ENCODE measurements around the gene NRP1.

The NRP1 gene

DNA sequence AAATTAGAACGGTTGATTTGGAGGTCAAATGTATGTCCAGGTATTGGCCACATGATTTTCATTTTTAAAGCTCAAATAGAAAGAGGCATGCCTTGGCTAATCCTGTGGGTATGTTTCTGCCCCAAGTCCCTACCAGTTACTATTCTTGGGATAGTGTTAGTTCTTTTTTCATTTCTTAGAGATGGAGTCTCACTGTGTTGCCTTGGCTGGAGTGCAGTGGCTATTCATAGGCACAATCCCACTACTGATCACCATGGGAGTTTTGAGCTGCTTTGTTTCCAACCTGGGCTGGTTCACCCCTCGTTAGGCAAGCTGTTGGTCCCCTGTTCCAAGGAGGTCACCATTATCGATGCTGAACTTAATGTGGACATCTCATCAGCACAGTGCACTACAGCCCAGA, 46.3 kb downstream of the NRP1 start:
- DNase-seq: no peak

DNA sequence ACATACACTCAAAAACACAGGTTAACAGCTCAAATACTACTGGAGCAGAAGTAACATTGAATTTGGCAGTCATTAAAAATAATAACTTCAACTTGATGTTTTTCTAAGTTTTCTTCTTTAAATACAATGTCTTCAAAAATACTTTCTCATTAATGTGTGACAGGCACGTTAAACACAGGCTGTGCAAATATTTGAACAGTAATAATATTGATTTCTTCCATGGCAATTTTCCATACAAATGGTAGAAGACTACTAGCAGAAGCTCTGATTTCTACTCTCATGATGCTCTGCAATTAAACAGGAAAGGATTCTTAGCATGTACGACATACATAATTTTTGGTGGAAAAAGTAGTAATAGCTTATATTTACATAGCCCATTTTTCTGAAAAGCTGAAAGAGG, 47.4 kb downstream of the NRP1 start:
- no peak for DNase-seq

DNA sequence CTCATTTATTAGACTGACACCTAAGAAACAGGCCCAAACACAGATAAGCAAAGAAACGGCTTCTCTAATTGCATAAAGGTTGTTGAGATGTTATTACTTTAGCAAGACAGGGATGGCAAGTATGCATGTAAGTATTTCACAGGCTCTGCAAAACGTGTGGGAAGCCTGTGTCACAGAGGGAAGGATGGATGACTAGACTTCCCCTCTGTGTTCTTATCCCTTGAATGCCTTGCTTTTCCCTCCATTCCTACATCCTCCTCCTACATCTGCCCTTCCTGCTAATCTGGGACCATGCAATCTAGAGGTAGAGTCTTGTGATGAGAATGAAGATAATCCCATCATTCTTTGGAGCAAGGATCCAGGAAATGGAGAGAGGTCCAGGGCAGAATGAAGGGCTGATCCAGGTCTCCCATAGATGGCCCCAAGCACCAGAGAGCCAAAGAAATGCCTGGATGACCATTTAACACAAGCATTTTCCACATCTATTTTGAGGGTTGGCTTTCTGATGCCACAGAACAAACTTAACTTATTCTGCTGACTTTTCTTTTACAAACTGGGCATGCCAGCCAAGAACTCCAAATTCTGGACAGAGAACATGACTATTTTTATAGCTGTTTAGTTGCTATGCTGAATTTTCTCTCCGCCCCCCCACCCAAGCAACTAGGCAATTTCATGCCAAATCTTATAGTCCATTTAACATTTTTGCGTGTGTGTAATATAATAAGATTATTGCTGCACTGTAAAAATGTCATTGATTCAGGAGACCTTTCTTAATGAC, 48.1 kb downstream of the NRP1 start:
- DNase-seq: no peak

DNA sequence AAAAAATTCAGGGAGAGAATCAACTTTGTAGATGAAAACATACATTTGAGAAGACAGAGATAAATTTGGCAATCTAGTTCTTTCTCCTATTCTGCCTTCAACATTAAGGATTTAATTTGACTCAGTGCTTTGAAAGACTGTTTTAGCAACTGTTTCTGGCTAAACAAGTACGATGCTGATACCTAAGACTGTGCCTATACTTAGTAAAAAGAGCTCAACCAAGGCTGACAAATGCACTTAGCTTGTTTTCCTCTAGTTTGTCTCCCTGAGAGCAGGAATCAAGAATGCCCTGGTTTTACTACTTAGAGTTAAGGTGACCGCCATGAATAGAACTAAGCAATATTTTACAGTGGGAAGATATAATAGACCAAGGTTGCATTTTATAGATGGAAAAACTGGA, 49.5 kb downstream of the NRP1 start:
- DNase-seq: no peak

DNA sequence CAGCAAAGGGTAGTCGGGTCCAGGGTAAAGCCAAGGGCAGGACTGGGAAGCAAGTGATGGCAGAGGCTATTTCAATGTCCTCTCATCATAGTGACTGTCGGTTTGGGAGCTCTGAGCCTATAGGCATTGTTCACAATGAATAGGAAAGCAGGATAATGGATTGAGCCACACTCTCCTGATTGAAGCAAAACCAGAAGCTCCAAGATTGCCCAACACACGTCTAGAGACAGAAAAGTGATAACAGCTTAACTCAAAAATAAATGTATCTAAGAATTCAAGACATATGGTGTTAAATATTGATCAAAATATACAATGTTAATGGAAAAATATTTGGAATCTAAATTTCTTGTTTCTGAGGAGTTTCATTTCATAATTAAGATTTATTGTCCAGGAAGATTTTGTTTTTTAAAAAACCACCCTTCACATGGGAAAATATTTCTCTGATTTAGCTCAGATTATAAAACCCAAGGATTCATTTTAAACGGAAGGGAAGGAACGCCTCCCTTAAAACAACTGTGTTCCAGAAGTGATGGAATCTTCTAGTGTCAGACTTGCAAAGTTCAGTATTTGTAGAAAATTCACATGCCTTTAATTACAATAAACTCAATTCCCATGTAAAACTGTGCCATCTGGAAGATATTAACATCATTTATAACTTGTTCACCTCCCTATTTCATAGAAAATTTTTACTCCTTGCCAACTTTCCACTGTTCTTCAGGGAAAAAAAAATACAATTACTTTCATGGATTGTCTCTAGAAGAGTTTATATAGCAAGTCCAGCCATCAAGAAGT, 54.5 kb downstream of the NRP1 start:
- DNase-seq: no peak

DNA sequence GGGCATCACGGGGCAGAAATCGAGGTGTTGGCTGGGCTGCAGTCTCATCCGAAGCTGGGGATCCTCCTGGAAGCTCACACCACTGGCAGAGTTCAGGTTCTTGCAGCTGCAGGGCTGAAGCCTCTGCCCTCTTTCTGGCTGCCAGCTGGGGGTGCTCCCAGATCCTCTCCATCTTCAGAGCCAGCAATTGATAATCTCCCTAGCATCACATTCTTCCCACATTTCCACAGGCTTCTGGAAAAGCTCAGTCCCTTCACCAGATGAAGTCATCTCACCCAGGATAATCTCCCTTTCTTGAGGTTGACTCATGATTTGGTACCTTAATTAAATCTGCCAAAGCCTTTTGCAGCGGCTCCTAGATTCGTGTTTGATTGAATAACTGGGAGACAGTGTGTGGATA, 55.2 kb downstream of the NRP1 start:
- DNase-seq: no peak

DNA sequence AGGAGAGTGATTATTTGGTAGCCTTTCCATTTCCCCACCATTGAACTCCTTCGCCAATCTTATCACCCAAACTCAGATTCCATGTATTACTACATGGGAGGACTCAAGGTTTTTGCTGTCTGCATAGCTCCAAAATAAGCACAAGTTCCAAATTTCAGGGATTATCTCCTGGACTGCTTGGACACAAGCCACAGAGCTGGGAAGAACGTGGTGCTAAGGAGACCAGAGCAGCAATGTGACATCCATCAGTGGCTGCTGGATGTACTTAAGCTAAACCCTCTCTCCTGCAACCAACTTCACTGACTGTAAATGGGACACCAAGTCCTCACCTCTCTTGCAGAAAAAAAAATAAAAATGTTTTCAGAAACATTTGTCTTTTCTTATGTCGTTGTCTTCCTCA, 56.3 kb downstream of the NRP1 start:
- no peak for DNase-seq

DNA sequence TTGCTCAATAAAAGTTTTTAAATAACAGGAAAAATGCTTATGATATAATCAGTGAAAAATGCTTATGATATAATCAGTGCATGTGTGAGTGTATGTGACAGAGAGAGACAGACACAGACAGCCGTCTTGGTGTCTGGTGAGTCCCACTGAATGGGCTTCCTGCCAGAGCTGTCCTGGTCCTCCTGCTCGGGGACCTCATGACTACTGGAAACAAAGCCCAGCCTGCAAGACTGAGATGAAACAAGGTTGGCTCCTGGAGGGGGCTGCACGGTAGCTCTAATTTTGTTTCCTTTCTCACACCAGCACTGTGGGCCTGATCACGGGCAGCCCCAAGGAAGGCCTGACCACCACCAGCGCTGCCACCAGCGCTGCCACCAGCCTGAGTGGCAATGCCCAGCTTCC, 57.3 kb downstream of the NRP1 start:
- DNase-seq: no peak

DNA sequence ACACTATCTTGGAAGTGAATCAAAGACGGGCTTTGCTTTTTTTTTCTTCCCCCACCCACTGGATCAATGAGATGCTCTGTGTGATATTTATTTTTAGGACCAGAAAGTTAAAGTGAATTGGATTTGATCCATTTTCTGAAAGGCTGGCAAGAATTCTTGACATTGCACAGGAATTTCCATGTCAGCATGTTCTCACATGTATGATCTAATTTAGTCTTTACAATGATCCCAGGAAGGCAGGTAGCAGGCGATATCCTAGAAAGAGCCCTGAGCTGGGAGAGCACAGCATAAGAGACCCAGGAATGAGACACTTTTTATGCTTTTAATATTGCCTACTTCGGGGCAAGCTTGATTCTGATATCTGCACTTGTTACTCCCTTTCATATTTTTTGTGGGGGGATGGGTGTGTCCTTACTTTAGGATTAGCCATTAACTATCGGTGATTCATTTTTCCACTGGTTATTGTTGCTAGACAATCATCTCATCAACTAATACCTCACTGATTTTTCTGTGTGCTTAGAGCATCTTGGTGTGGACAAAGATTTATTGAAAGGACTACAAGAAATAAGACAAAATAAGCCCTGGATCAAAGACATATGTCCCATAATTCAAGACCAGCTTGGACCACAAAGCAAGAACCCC, 58.1 kb downstream of the NRP1 start:
- no peak for DNase-seq

DNA sequence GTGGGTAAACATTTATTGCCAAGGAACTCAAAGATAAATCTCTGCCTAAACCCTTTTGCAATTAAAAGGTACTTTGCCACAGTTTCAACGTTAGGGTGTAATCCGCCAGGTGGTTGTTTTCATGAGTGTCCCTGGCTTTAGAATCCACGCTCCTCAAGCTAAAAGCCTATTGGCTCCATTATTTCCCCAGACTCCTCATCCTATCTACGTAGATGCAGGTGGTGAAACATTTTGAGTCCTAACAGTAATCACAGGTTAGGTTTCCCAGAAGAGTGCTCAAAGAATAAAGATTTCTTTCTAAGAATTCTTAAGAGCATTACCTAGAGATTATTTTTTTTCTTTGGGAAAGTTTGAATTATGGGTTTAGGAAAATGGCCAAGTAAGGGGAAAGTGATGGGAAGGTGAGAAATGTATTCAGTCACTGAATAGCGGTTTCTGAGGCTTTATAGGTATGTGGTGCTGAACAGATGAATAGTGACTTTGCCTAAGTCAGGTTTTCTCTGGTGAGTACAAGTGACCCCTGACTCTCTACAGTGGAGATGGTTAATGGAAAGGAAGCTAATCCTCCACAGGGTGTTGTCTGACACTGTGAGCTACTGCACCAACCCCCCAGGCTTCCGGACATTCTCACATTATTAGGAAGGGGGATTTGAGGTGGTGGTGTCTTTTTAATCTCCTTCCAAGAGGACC, 60.2 kb downstream of the NRP1 start:
- peak; percentile 4 for DNase-seq

DNA sequence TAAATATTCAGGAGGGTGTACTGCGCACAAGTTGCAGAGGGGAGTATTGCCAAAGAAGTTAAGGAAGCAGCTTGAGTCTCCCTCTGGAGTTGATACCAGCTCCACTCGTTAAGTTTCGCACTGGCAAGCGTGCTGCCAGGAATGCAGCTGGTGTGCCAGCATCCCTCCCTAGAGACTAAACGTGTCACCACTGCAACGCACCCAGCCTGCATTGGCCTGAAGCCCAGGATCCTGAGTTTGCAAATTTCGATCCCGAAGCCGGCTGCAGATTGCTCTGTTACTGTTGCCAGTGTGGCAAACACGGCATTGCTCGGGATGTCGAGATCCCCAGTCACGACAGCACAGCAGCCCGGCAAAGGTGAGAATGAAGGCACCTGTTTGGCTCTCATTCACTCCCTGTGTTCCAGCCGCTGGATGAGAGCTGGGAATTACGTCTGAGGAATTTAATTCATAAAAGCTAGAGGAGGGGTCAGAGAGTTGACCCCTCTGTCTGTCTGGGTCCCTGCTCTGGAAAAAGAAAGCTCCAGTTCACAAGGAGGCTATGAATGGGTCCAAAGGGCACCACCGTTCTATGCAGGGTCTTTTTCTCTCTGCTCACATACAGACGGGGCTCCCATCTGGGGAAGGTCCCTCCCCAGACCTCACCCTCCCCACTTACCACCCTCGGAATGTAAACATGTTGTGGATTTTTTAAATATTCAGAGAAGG, 61.0 kb downstream of the NRP1 start:
- DNase-seq: peak; percentile 74

DNA sequence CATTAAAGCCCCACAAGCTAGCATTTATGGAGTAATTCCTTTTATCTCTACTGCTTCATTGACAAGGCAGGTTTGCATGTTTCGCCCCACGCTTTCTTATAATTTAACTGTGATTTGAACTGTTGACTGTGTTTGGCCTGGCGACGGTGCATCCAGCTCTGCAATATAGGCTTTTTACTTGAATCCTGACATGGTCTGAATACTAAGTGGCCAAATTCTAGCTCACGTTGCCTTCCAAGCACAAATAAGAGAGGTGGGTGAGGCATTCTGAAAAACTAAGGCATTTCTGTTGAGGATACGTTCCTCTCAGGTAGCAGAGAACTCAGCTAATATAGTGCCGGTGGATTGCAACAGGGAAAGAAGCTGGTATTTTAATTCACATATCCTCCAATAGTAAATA, 61.8 kb downstream of the NRP1 start:
- no peak for DNase-seq

DNA sequence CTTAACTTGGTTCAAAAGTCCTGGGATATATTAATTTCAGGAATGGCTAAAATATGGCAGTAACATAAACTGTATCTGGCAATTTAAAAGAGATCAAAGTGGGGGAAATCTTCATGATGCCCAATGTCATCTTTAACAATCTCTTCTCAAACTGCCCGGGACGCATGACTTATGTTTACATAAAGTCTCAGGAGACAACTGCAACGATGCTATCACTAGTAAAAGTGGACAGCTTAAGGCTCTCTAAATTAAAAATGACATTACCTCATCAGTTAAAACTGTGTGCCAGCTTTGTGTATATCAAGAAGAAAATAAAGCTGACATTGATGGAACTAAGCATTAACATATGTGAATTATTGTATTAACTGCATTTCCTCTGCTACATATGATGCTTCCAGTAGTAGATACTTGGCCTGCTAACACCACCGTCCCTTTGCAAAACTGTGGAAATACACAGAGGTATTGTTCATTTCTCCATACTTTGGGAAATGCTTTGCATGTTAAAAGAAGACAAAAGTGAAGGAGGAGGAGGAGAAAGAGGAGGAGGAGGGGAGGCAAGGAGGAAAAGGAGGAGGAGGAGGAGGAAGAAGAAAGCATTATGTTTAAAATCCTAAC, 62.4 kb downstream of the NRP1 start:
- DNase-seq: no peak

DNA sequence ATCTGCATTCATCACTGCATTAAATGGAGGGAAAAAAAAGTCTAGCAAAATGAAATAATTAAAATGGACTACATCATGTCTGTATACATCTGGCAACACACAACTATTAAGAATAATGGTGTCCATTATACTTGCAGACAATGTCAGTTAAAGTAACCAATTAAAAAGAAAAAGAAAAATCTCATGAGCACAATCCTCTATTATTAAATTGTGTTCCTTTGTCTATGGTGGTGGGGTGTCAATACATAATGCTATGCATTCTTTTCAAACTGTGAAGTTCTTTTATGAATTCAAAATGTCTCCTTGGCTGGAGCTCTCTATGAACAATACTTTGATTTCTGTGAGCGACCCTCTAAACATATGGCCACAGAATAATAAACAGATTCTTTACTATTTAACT, 63.5 kb downstream of the NRP1 start:
- DNase-seq: no peak

DNA sequence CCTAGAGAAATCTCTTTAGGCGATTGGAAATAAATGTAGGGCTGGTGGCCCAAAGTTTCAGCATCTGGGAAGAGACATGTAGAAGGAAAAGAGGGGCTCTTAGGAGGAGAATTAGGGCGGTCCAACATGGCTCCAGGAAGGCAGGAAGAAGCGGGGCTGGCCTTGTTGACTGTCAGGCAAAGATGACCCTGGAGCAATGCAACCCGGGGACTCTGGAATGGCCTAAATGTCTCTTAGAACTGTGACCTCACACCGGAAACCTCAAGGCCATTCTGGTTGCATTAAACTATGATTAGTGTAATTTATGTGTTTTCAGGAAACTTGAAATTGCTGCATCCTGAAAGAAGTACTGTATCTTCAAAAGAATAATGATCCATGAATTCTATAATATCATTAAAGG, 66.8 kb downstream of the NRP1 start:
- no peak for DNase-seq

DNA sequence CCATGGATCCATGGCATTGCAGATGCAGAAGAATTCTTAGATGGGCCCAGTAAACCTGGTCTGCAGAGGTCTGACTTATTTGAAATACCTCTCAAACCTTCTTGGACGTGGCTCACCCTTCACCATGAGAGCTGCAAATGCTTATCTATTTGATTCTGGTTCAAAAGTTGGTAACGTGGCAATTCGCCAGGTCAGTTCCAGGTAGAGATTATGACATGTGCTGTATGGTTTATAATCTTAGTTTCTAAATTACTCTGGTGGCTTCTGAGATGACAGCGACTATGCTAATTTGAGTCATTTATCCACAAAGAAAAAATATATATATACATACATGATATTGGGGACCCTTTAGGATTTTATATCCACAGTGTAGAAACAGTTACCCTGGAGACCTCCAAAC, 68.8 kb downstream of the NRP1 start:
- no peak for DNase-seq

DNA sequence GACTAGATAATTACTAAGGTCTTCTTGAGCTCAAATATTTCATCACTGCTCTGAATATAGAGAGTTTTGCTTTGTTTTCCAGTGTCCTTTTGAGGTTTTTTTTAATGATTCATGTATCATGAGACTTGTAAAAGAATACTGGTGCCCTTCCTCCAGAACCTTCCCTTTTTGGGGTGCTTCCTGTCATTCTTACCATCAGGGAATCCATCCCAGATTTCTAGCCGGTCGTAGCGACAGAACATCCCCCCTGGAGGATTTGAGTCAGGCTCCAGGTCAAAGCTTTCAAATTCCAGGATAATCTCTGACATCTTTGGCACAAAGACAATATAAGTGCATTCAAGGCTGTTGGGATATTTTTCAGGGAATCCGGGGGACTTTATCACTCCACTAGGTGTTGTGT, 71.0 kb downstream of the NRP1 start:
- no peak for DNase-seq

DNA sequence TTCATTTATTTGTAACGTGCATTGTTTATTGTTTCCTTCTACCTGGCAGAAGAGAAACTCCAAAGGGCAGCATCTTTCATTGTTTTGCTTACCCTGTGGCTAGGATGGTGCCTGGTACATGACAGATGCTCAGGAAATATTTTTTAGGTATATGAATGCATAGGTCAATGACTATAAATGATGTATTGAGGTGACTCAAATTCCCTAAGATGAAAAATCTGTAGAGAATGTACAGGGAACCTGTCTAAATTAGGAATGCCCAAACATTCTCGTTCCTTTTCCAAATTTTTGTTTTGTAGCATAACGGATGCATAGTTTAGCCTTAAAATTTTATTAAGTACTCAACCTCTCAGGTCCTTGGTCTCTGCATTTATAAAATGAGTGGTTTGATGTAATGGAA, 71.6 kb downstream of the NRP1 start:
- DNase-seq: no peak

DNA sequence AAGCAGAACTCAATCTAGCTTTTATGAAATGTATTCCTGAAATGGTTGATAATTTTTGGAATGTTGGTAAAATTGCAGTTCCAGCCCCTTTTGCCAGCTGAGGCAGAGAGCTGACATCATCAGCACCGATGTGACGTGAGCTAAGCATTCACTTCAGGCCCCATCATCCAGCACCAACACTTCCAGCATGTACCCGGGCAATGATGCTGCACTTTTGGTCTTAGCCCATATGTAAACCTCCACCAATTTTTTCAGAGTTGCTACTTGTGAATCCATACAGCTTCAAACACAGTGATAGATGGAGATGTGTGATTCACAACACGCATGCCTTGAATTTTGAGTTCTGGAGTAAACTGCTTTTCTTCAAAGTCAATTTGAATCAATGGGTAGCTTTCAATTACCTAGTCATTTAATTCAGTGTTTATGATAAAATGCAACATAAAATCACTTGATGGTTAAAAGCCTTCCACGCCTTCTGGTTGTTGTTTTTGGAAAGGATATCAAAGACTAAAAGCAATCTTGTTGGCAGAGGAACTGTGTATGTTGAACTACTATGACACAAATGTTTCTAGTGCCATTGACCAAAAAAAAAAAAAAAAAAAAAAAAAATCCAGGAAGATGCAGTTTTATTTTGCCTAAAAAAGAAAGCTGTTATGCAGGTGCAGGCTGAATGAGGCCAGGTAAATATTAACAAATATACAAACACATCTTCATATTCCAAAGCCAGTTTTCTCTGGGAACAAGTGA, 73.9 kb downstream of the NRP1 start:
- DNase-seq: peak; percentile 68

DNA sequence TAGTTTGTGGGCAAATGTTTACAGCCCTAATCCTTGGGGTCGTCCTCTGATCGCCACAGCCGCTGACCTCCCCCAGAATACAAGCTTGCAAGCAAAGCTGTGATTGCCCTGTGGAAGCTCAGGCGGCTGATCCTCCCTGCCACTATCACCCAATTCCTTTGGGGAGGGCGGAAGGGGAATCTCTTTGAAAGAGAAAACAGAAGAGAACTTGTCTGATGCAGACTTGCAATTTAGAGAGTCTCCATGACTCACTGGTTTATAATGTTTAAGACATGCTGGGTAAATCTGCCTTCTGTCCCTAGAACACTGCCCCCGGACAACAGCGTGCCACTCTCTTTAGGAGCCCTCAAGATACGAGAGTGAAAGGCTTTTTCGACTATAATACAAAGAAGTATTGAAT, 75.5 kb downstream of the NRP1 start:
- DNase-seq: no peak

DNA sequence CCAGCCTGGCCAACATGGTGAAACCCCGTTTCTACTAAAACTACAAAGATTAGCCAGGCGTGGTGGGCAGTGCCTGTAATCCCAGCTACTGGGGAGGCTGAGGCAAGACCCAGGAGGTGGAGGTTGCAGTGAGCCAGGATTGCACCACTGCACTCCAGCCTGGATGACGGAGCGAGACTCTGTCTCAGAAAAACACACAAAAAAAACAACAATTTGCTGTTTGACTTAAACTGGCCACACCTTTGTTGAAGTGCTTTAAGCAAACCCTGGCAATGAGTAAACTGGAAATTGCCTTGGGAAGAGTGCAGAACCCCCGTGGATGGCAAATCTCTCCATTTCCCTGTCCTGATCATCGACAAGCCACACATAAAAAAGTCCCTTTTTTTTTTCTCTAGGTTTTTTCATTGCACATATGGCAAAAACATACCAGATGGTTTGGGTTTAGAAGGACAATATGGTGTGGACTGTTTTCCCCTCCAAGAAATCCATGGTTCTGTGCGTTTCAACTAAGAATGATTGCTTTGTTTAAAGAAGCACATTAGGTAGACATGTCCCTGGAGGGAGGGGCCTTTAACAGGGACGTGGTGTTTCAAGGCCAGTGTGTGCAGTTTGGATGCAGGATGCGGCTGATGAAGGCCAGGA, 76.9 kb downstream of the NRP1 start:
- no peak for DNase-seq
